CD8-positive, alpha-beta memory T cell (primary cell): ENCODE results near the gene ANGPTL8. TPM values are rescaled to one million over a fixed set of nuclear protein-coding genes. Genes with fewer than 3 reads are reported as not detected.

ENCODE experiments used
- CTCF ChIA-PET: fragments of 350-600 bp; sonication (Branson Sonifier 250); formaldehyde crosslinking; loops from one replicate; lab custom pipeline; 2021; ENCODE audit warnings: antibody characterized with exemption; lab: Charles Lee
- POLR2A ChIA-PET: fragments of 350-600 bp; sonication (Branson Sonifier 250); formaldehyde crosslinking; loops from one replicate; lab custom pipeline; 2021; ENCODE audit warnings: antibody characterized with exemption; lab: Charles Lee
- DNase-seq, 5 donors: peaks; one replicate each; pipeline versions ENCODE4 v3.0.0 to v3.0.0-alpha.2; 2020 to 2022; ENCODE audit warnings: mixed read lengths in 1 of 5
- H3K27ac ChIP-seq: one replicate; pipeline ENCODE4 v1.7.0; 2013; ENCODE audit warnings: low read depth, mild to moderate bottlenecking, low read length, moderate library complexity
- H3K27me3 ChIP-seq: 2 replicates; pipeline ENCODE4 v1.7.0; 2013; ENCODE audit warnings: low read length, mild to moderate bottlenecking; ENCODE audit not compliant: insufficient read depth, poor library complexity, severe bottlenecking
- H3K36me3 ChIP-seq: 2 replicates; pipeline ENCODE4 v1.7.0; 2013; ENCODE audit warnings: mild to moderate bottlenecking, low read length, moderate library complexity; ENCODE audit not compliant: insufficient read depth
- H3K4me1 ChIP-seq: 2 replicates; pipeline ENCODE4 v1.7.0; 2013; ENCODE audit warnings: mild to moderate bottlenecking, low read length, moderate library complexity; ENCODE audit not compliant: insufficient read depth
- H3K4me3 ChIP-seq: 2 replicates; pipeline ENCODE4 v1.7.0; 2013; ENCODE audit warnings: mild to moderate bottlenecking, low read length
- H3K9me3 ChIP-seq: 2 replicates; pipeline ENCODE4 v1.7.0; 2013; ENCODE audit warnings: mild to moderate bottlenecking, low read length
- H3K27ac Mint-ChIP-seq, 8 donors: one replicate each; pipeline ENCODE4 v1.8.0; 2020 to 2021; ENCODE audit warnings: mixed read lengths in 8 of 8, mild to moderate bottlenecking in 6 of 8, inconsistent platforms in 3 of 8, moderate library complexity in 3 of 8
- H3K27me3 Mint-ChIP-seq, 2 donors: one replicate each; pipeline ENCODE4 v1.8.0; 2020 to 2021; ENCODE audit warnings: mixed read lengths in 2 of 2, mild to moderate bottlenecking in 1 of 2, moderate library complexity in 1 of 2
- H3K36me3 Mint-ChIP-seq, 3 donors: one replicate each; pipeline ENCODE4 v1.8.0; 2020 to 2021; ENCODE audit warnings: mixed read lengths in 3 of 3, inconsistent platforms in 1 of 3, mild to moderate bottlenecking in 1 of 3
- H3K4me1 Mint-ChIP-seq, 3 donors: one replicate each; pipeline ENCODE4 v1.8.0; 2020 to 2021; ENCODE audit warnings: mixed read lengths in 3 of 3, inconsistent platforms in 1 of 3, mild to moderate bottlenecking in 1 of 3
- H3K4me3 Mint-ChIP-seq, 7 donors: one replicate each; pipeline ENCODE4 v1.8.0; 2020 to 2021; ENCODE audit warnings: mixed read lengths in 7 of 7, mild to moderate bottlenecking in 6 of 7, moderate library complexity in 4 of 7, inconsistent platforms in 2 of 7
- H3K9me3 Mint-ChIP-seq, 5 donors: one replicate each; pipeline ENCODE4 v1.8.0; 2020 to 2022; ENCODE audit warnings: mixed read lengths in 5 of 5, mild to moderate bottlenecking in 3 of 5, moderate library complexity in 2 of 5, inconsistent platforms in 1 of 5
- polyA plus RNA-seq: library from polyadenylated mRNA; unstranded; fragments of 300-500 nt; fragmentation: Illumina TruSeq; gene quantifications from one replicate; pipeline ENCODE4 v1.2.3, GENCODE V29; 2021
- total RNA-seq, 2 experiments: library from RNA; stranded (reverse); gene quantifications; one replicate each; pipeline ENCODE4 v1.2.3, GENCODE V29; 2021

The ANGPTL8 gene
- total and polyA plus RNA-seq, 3 experiments from 2014 or later, result not detected

DNA sequence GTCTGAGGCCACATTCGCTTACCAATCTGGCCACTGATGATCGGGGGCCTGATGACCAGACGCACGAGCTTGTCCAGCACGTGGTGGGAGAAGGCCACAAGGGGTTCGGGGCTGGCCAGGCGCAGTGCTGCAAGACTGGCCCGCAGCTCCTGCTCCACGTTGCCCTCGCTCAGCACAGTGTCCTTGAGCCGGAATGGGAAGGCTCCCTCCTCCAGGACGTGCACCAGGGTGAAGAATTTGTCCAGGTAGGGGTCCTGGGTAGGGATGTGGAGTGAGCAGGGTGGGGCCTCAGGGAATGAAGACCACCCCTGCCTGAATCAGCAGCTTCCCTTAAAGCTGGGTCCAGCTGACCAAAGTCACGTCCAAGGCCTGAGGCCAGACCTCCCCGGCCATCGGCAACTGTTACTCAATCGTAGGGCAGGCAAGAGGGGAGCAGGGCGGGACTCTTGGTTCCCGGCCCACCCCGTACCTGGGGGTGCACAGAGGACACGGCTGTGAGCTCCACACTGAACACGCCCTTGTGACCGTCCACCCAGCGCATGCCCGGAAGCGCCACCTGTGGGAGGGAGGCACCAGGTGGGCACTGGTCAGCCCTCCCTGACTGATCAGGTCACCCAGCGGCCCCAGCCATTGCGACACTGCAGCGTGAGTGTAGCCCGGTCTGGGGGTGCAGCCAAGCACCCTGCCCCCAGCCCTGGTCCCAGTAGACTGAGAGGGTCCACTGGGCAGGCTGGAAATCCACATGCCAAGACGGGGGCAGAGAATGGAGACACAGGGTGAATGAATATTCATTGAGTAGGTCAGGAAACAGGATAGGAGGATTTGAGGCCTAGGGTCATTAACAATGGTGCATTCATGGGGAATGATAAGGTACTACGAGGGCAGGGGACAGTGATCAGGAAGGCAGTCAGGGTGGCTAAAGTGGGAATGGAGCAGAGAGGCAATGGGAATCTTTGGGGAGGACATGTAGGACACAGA, 2.8 kb upstream of the ANGPTL8 start:
- POLR2A ChIA-PET, result no interaction called here
- H3K27ac Mint-ChIP-seq, result no peak overlapping the region
- DNase-seq, result no peak

DNA sequence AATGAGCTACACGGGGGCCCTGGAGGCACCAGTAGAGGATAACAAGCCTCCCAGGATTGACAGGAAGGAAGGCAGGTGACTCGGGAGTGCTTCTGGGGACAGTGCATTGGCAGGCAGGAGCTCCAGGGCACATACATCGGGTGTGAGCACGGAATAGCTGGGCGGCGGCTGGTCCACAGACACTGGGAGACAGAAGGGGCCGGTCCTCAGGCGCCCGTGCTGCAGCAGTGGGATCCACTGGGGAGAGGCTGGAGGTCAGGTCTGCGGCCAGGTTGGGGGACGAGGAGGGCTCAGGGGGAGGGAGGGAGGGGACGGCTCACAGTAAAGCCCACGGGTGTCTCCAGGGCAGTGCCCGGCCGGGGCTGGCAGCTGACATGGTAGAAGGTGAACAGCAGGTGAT, 2.1 kb upstream of the ANGPTL8 start:
- no peaks in the 10 kb centered on the region for H3K27me3 ChIP-seq
- Mint-ChIP-seq H3K4me1 (no peaks in the 10 kb centered on the region), H3K36me3 (no peaks in the 10 kb centered on the region), H3K4me3 (no peak overlapping the region), H3K9me3 (peaks cover 7 to 15% (median 10%) of the 10 kb centered on the region in 5 donors), H3K27ac (no peak overlapping the region), H3K27me3 (peaks cover 8 to 13% of the 10 kb centered on the region in 2 donors)
- DNase-seq, result no peak
- ChIA-PET CTCF (no interaction called here), POLR2A (no interaction called here)
- no peaks in the 10 kb centered on the region for H3K36me3 ChIP-seq
- H3K27ac ChIP-seq, result no peak overlapping the region
- no peaks in the 10 kb centered on the region for H3K4me1 ChIP-seq
- H3K9me3 ChIP-seq, result peaks cover 9% of the 10 kb centered on the region
- no peak overlapping the region for H3K4me3 ChIP-seq

More for the DNA sequence above, 2.8 kb upstream of the ANGPTL8 start:
- peaks cover 3 to 8% of the 10 kb centered on the region in 2 donors for H3K27me3 Mint-ChIP-seq
- no peaks in the 10 kb centered on the region for H3K4me1 Mint-ChIP-seq
- Histone ChIP-seq H3K36me3 (no peaks in the 10 kb centered on the region), H3K27ac (no peak overlapping the region), H3K9me3 (peaks cover 9% of the 10 kb centered on the region), H3K4me3 (no peak overlapping the region), H3K27me3 (no peaks in the 10 kb centered on the region), H3K4me1 (no peaks in the 10 kb centered on the region)
- no peak overlapping the region for H3K4me3 Mint-ChIP-seq
- no peaks in the 10 kb centered on the region for H3K36me3 Mint-ChIP-seq
- H3K9me3 Mint-ChIP-seq, result peaks cover 7 to 15% (median 10%) of the 10 kb centered on the region in 5 donors
- CTCF ChIA-PET, result interaction anchor here (0.7 kb wide), 1 partner anchor 216 kb away, joined by 3 read pairs; no protein-coding TSS in a partner anchor

DNA sequence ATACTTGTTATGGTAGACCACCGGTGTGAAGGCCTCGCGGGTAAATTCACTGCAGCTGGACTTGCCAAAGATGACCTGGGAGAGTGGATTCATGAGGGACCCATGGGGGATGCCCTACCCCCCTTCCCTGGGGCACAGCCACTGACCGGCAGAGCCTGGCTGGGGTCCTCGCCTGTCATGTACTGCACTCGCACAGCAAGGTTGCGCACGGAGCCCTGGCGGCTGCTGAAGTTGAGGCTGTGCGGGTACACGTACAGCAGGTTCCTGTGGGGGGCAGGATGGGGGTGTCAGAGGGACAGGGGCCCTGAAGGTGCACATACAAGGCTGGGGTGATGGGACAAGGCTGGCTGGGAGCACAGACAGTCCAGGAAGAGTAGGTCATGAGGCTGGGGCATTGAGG, 1.4 kb upstream of the ANGPTL8 start:
- peaks cover 9% of the 10 kb centered on the region for H3K9me3 ChIP-seq
- H3K27me3 Mint-ChIP-seq, result peaks cover 13% of the 10 kb centered on the region in 2 donors
- no peaks in the 10 kb centered on the region for H3K36me3 ChIP-seq
- H3K4me3 ChIP-seq, result no peak overlapping the region
- ChIA-PET POLR2A (no interaction called here), CTCF (no interaction called here)
- no peak overlapping the region for H3K27ac ChIP-seq
- no peak for DNase-seq
- peaks cover 7 to 15% (median 10%) of the 10 kb centered on the region in 5 donors for H3K9me3 Mint-ChIP-seq
- no peaks in the 10 kb centered on the region for H3K4me1 ChIP-seq
- H3K36me3 Mint-ChIP-seq, result no peaks in the 10 kb centered on the region
- H3K4me1 Mint-ChIP-seq, result no peaks in the 10 kb centered on the region
- no peak overlapping the region for H3K4me3 Mint-ChIP-seq
- H3K27me3 ChIP-seq, result peaks cover 3% of the 10 kb centered on the region
- no peak overlapping the region for H3K27ac Mint-ChIP-seq

DNA sequence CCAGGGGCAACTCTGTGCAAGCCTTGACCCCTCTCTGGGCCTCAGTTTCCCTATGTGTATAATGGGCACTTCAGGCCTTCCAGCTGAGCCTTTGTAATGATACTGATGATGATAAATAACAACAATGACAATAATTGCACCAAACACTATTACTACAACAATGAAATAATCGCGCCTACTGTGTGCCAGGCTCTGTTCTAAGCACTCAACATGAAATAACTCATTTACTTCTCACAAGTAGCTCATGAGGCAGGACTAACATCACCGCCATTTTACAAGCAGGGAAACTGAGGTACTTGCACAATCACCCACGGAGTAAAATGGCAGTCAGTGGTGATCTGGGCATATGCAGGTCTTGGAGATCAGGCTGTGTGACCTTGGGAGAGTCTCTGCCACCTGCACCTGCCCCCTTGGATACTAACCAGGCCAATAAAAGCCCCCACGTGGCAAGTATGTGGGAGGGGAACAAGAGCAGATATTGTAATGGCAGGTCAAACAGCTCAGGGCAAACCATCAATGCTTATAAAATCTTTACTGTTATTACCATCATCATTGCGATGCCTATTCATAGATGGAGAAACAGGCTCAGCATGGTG, 540 bp upstream of the ANGPTL8 start:
- H3K9me3 Mint-ChIP-seq, result peaks cover 7 to 15% (median 10%) of the 10 kb centered on the region in 5 donors
- H3K4me3 Mint-ChIP-seq, result no peak overlapping the region
- DNase-seq, result no peak
- H3K9me3 ChIP-seq, result peaks cover 9% of the 10 kb centered on the region
- H3K36me3 Mint-ChIP-seq, result no peaks in the 10 kb centered on the region
- peaks cover 5 to 8% (median 5%) of the 10 kb centered on the region in 3 donors for H3K4me1 Mint-ChIP-seq
- H3K27ac Mint-ChIP-seq, result no peak overlapping the region
- ChIA-PET POLR2A (no interaction called here), CTCF (no interaction called here)
- peaks cover 3% of the 10 kb centered on the region for H3K27me3 ChIP-seq
- no peaks in the 10 kb centered on the region for H3K4me1 ChIP-seq
- peaks cover 13 to 17% of the 10 kb centered on the region in 2 donors for H3K27me3 Mint-ChIP-seq
- H3K36me3 ChIP-seq, result no peaks in the 10 kb centered on the region
- no peak overlapping the region for H3K4me3 ChIP-seq
- no peak overlapping the region for H3K27ac ChIP-seq

DNA sequence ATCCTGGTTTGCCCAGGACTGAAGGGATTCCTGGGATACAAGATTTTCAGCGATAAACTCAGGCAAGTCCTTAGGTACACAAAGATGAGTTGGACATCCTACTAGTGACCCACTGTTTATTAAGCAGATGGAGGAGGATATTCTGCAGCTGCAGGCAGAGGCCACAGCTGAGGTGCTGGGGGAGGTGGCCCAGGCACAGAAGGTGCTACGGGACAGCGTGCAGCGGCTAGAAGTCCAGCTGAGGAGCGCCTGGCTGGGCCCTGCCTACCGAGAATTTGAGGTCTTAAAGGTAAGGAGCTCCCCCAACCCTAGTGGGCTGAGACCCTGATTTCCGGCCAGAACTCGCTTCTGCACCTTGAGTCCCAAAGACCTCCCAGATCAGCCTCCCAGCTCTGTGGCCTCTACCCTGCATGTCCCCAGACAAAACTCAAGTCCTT, 607 bp downstream of the ANGPTL8 start:
- H3K27ac Mint-ChIP-seq, result no peak overlapping the region
- peaks cover 5 to 8% (median 5%) of the 10 kb centered on the region in 3 donors for H3K4me1 Mint-ChIP-seq
- H3K36me3 Mint-ChIP-seq, result no peaks in the 10 kb centered on the region
- peaks cover 13 to 17% of the 10 kb centered on the region in 2 donors for H3K27me3 Mint-ChIP-seq
- no peak overlapping the region for H3K4me3 ChIP-seq
- no peaks in the 10 kb centered on the region for H3K4me1 ChIP-seq
- POLR2A ChIA-PET, result no interaction called here
- peaks cover 3% of the 10 kb centered on the region for H3K27me3 ChIP-seq
- no peak overlapping the region for H3K4me3 Mint-ChIP-seq
- CTCF ChIA-PET, result no interaction called here
- no peaks in the 10 kb centered on the region for H3K36me3 ChIP-seq
- peaks cover 9% of the 10 kb centered on the region for H3K9me3 ChIP-seq
- peaks cover 7 to 15% (median 10%) of the 10 kb centered on the region in 5 donors for H3K9me3 Mint-ChIP-seq
- no peak overlapping the region for H3K27ac ChIP-seq
- DNase-seq, result no peak

DNA sequence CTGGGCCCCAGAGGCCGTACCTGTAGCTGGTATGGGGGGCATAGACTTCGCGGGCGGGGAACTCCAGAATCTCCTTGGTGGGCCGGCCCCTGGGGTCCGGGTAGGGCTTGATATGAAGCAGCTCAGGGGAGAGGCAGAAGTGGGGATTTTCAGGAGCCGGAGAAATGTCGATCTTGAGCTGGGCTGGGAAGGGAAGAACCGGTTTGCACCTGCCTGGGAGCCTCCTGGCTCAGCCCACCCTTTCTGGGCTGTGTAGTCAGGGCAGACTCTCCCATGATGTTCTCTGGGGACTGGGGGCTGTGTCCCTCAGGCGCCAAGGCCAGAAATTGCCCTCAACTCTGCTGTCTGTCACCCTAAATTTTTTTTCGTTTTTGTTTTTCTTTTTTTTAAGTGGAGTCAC, 2.6 kb downstream of the ANGPTL8 start:
- Histone ChIP-seq H3K4me1 (no peaks in the 10 kb centered on the region), H3K36me3 (no peaks in the 10 kb centered on the region), H3K27me3 (peaks cover 3% of the 10 kb centered on the region), H3K9me3 (peaks cover 9% of the 10 kb centered on the region), H3K27ac (no peak overlapping the region), H3K4me3 (no peak overlapping the region)
- CTCF ChIA-PET, result no interaction called here
- H3K9me3 Mint-ChIP-seq, result peaks cover 7 to 15% (median 10%) of the 10 kb centered on the region in 5 donors
- POLR2A ChIA-PET, result no interaction called here
- no peak overlapping the region for H3K4me3 Mint-ChIP-seq
- H3K36me3 Mint-ChIP-seq, result no peaks in the 10 kb centered on the region
- peaks cover 5 to 8% (median 5%) of the 10 kb centered on the region in 3 donors for H3K4me1 Mint-ChIP-seq
- no peak for DNase-seq
- peaks cover 13 to 22% of the 10 kb centered on the region in 2 donors for H3K27me3 Mint-ChIP-seq
- H3K27ac Mint-ChIP-seq, result no peak overlapping the region

DNA sequence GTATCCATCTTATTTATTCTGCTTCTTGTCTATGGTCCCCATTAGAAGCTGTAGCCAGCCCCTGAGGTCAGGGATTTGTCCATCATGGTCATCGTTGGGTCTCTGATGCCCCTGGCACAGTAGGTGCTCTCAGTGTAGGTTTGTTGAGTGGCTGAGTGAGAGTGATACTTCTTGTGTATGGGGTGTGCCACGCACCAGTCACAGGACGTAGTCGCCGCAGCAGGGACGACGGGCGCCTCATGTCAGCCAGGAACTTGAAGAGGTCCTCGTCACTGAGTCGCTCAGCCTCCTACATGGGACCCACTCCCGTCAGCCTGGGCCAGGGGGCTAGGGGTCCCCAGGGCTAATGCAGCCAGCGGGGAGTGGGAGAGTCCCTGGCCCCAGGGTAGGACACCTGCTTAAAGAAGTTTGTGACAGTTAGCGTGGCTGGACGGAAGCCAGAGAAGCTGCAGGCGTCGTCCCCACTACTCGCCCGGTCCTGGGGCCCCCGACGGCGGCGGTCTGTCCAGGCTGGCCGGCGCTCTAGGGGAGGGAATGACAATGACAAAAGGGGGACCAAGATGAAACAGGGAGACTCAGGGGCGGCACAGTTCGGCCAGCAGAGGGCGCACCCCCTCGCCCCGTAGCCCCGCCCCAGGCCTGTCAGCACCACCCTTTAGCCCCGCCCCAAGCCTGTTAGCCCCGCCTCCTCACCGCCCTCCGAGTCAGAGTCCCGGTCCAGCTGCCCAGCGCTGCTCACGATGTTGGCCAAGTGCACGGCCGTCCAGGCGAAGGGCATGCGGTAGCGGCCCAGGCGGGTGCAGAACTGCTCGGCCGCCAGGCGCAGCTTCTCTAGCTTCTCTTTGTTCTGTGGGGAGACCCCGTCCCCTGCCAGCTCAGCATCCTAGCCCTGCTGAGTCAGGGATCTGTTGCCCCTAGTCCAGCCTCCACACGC, 3.7 kb downstream of the ANGPTL8 start:
- CTCF ChIA-PET, result no interaction called here
- H3K4me3 Mint-ChIP-seq, result peak overlapping the region in 1 of 7 donors; percentile 52
- H3K9me3 Mint-ChIP-seq, result peaks cover 7 to 11% (median 8%) of the 10 kb centered on the region in 5 donors

More for the DNA sequence above, 3.7 kb downstream of the ANGPTL8 start:
- peaks cover 9% of the 10 kb centered on the region for H3K9me3 ChIP-seq
- no peak overlapping the region for H3K4me3 ChIP-seq
- H3K4me1 Mint-ChIP-seq, result peaks cover 5 to 8% (median 5%) of the 10 kb centered on the region in 3 donors
- peaks cover 12 to 22% of the 10 kb centered on the region in 2 donors for H3K27me3 Mint-ChIP-seq
- H3K36me3 ChIP-seq, result no peaks in the 10 kb centered on the region
- H3K27ac Mint-ChIP-seq, result no peak overlapping the region
- peak; percentile 66 to 84 (median 80) for DNase-seq
- H3K27me3 ChIP-seq, result peaks cover 3% of the 10 kb centered on the region
- POLR2A ChIA-PET, result no interaction called here
- no peaks in the 10 kb centered on the region for H3K4me1 ChIP-seq
- H3K36me3 Mint-ChIP-seq, result no peaks in the 10 kb centered on the region
- H3K27ac ChIP-seq, result no peak overlapping the region
